ENCODE data around the gene AFF3. TPM values are rescaled to one million over a fixed set of nuclear protein-coding genes. Genes with fewer than 3 reads are reported as not detected.

The AFF3 gene
- total RNA-seq, 2 donors from 2014 or later = 10.8 to 16.2 TPM

- Histone ChIP-seq H3K36me3 (no peaks in the 10 kb centered on the region), H3K27me3 (no peaks in the 10 kb centered on the region), H3K4me1 (no peaks in the 10 kb centered on the region), H3K9me3 (no peaks in the 10 kb centered on the region), H3K4me3 (no peak overlapping the region), H3K27ac (no peak overlapping the region)
- DNase-seq (ENCODE audit: low spot score) = no peak
- TF ChIP-seq CTCF (IDR thresholded peaks at IDR 0.05) = no peak
These were observed 320.4 kb downstream of the AFF3 start for GRCh38 chr2:99821984-99822383.

- Histone ChIP-seq H3K27ac (no peak overlapping the region), H3K4me3 (no peak overlapping the region), H3K9me3 (no peaks in the 10 kb centered on the region), H3K27me3 (no peaks in the 10 kb centered on the region), H3K4me1 (no peaks in the 10 kb centered on the region), H3K36me3 (no peaks in the 10 kb centered on the region)
- no peak for DNase-seq (ENCODE audit: low spot score)
- TF ChIP-seq CTCF (IDR thresholded peaks at IDR 0.05) = no peak
These were observed 320.8 kb downstream of the AFF3 start for GRCh38 chr2:99821572-99821971.

GRCh38 chr2:99821039-99821438 lies 321.4 kb downstream of the AFF3 start:
- no peak for DNase-seq (ENCODE audit: low spot score)
- Histone ChIP-seq H3K36me3 (no peaks in the 10 kb centered on the region), H3K9me3 (no peaks in the 10 kb centered on the region), H3K27me3 (no peaks in the 10 kb centered on the region), H3K4me3 (no peak overlapping the region), H3K4me1 (no peaks in the 10 kb centered on the region), H3K27ac (no peak overlapping the region)
- no peak for TF ChIP-seq CTCF (IDR thresholded peaks at IDR 0.05)

GRCh38 chr2:99819766-99820165 lies 322.6 kb downstream of the AFF3 start:
- Histone ChIP-seq H3K27me3 (no peaks in the 10 kb centered on the region), H3K9me3 (no peaks in the 10 kb centered on the region), H3K36me3 (no peaks in the 10 kb centered on the region), H3K27ac (no peak overlapping the region), H3K4me3 (no peak overlapping the region), H3K4me1 (no peaks in the 10 kb centered on the region)
- no peak for DNase-seq (ENCODE audit: low spot score)
- peak in 1 of 2 donors; percentile 20 for TF ChIP-seq CTCF (IDR thresholded peaks at IDR 0.05)

GRCh38 chr2:99818842-99819241 lies 323.5 kb downstream of the AFF3 start:
- Histone ChIP-seq H3K4me3 (no peak overlapping the region), H3K36me3 (no peaks in the 10 kb centered on the region), H3K27ac (no peak overlapping the region), H3K9me3 (no peaks in the 10 kb centered on the region), H3K4me1 (no peaks in the 10 kb centered on the region), H3K27me3 (no peaks in the 10 kb centered on the region)
- DNase-seq (ENCODE audit: low spot score) = no peak
- peak in 1 of 2 donors; percentile 32 for TF ChIP-seq CTCF (IDR thresholded peaks at IDR 0.05)

GRCh38 chr2:99816908-99817307 lies 325.5 kb downstream of the AFF3 start:
- Histone ChIP-seq H3K36me3 (no peaks in the 10 kb centered on the region), H3K4me3 (no peak overlapping the region)
- no peak for DNase-seq (ENCODE audit: low spot score)

More at GRCh38 chr2:99816908-99817307, 325.5 kb downstream of the AFF3 start:
- H3K9me3 ChIP-seq = no peaks in the 10 kb centered on the region
- no peak for TF ChIP-seq CTCF (IDR thresholded peaks at IDR 0.05)
- H3K27ac ChIP-seq = no peak overlapping the region
- H3K4me1 ChIP-seq = no peaks in the 10 kb centered on the region
- no peaks in the 10 kb centered on the region for H3K27me3 ChIP-seq
